C4-2B (cell line): Measurements from ENCODE around the gene ASXL1.

Source experiments
- CTCF ChIP-seq: fragments of 450-650 bp; conservative IDR thresholded peaks from 2 replicates; pipeline ENCODE4 v1.5.1; 2017; ENCODE audit warnings: mild to moderate bottlenecking
- ZFX ChIP-seq: fragments of 450-650 bp; IDR thresholded peaks from 2 replicates; pipeline ENCODE4 v1.6.1; 2017

GRCh38 chr20:32433311-32434021 is 75.3 kb downstream of the ASXL1 start:
- TF ChIP-seq CTCF: no peak
- no peak for TF ChIP-seq ZFX
